ENCODE results near the gene GJD3. TPM values are rescaled to one million over a fixed set of nuclear protein-coding genes. Genes with fewer than 3 reads are reported as not detected.
"Not testable (repeated sequence)": the region's sequence is repeated elsewhere in the genome, so short reads cannot be mapped to it uniquely, and the experiment has no call there.

The GJD3 gene
- total RNA-seq, 1 donor from 2014 or later: not detected

DNA sequence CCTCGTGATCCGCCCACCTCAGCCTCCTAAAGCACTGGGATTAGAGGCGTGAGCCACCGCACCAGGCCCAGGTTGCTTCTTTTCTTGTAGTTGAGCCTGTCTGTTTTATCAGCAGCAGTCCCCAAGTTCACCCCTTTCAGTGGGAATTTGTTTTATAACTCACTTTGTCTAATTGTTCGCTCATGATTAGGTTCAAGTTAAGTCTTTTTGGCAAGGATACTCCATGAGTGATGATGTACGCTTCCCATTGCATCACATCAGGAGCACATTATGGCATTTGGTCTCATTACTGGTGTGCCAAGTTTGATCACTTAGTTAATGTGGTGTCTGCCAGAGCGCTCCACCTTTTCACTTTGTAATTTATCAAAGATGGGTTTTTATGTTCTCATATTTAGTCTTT is 14.4 kb upstream of the GJD3 start:
- H3K9ac ChIP-seq: no peak overlapping the region
- no peak for DNase-seq (ENCODE audit: low spot score)

DNA sequence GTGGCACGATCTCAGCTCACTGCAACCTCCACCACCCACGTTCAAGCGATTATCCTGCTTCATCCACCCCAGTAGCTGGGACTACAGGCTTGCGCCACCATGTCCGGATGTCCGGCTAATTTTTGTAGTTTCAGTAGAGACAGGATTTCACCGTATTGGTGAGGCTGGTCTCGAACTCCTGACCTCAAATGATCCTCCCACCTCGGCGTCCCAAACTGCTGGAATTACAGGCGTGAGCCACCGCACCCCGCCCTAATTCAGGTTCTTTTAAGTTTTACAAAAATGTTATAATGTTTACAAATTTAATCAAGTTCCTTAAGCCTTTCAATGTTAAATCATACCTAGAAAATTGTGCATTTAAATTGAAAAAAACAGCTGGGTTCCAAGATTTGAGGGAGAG is 13.3 kb upstream of the GJD3 start:
- Mint-ChIP-seq H3K4me1 (peaks cover 11% of the 10 kb centered on the region), H3K9me3 (peaks cover 10% of the 10 kb centered on the region), H3K27ac (no peak overlapping the region), H3K27me3 (ENCODE audit: insufficient read depth, low read depth) (peaks cover 5% of the 10 kb centered on the region), H3K36me3 (no peaks in the 10 kb centered on the region), H3K4me3 (no peak overlapping the region)
- no peak for DNase-seq (ENCODE audit: low spot score)
- Histone ChIP-seq H3K79me2 (ENCODE audit: low read depth) (no peaks in the 10 kb centered on the region), H3K4me2 (no peak overlapping the region), H3K9ac (no peak overlapping the region), H3K27me3 (no peaks in the 10 kb centered on the region), H3K4me3 (no peak overlapping the region), H4K20me1 (ENCODE audit: low read depth) (no peaks in the 10 kb centered on the region), H3K36me3 (no peaks in the 10 kb centered on the region), H3K9me3 (ENCODE audit: low read depth) (no peaks in the 10 kb centered on the region), H3K4me1 (no peaks in the 10 kb centered on the region), H2AFZ (replicated peaks) (no peak overlapping the region), H3K27ac (no peak overlapping the region), H3F3A (ENCODE audit: low read depth) (no peaks in the 10 kb centered on the region)
- TF ChIP-seq, protein P1, sequence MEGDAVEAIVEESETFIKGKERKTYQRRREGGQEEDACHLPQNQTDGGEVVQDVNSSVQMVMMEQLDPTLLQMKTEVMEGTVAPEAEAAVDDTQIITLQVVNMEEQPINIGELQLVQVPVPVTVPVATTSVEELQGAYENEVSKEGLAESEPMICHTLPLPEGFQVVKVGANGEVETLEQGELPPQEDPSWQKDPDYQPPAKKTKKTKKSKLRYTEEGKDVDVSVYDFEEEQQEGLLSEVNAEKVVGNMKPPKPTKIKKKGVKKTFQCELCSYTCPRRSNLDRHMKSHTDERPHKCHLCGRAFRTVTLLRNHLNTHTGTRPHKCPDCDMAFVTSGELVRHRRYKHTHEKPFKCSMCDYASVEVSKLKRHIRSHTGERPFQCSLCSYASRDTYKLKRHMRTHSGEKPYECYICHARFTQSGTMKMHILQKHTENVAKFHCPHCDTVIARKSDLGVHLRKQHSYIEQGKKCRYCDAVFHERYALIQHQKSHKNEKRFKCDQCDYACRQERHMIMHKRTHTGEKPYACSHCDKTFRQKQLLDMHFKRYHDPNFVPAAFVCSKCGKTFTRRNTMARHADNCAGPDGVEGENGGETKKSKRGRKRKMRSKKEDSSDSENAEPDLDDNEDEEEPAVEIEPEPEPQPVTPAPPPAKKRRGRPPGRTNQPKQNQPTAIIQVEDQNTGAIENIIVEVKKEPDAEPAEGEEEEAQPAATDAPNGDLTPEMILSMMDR (IDR thresholded peaks at IDR 0.05): no peak
- no peak for TF ChIP-seq EZH2 (IDR thresholded peaks at IDR 0.05)

More for the DNA sequence above, 14.4 kb upstream of the GJD3 start:
- no peaks in the 10 kb centered on the region for H3K9me3 ChIP-seq (ENCODE audit: low read depth)
- Mint-ChIP-seq H3K36me3 (no peaks in the 10 kb centered on the region), H3K27me3 (ENCODE audit: insufficient read depth, low read depth) (peaks cover 3% of the 10 kb centered on the region), H3K4me1 (peaks cover 11% of the 10 kb centered on the region), H3K4me3 (no peak overlapping the region), H3K27ac (no peak overlapping the region), H3K9me3 (peaks cover 5% of the 10 kb centered on the region)
- H3K27me3 ChIP-seq: no peaks in the 10 kb centered on the region
- no peaks in the 10 kb centered on the region for H3K79me2 ChIP-seq (ENCODE audit: low read depth)
- peaks cover under 1% of the 10 kb centered on the region for H3F3A ChIP-seq (ENCODE audit: low read depth)
- H3K36me3 ChIP-seq: no peaks in the 10 kb centered on the region
- H3K27ac ChIP-seq: no peak overlapping the region
- TF ChIP-seq EZH2phosphoT487 (IDR thresholded peaks at IDR 0.05) (no peak), EZH2 (IDR thresholded peaks at IDR 0.05) (no peak)
- TF ChIP-seq, protein P1 (IDR thresholded peaks at IDR 0.05): no peak
- no peak overlapping the region for H3K4me2 ChIP-seq
- H3K4me1 ChIP-seq: no peaks in the 10 kb centered on the region
- H2AFZ ChIP-seq (replicated peaks): no peak overlapping the region
- no peak overlapping the region for H3K4me3 ChIP-seq
- H4K20me1 ChIP-seq (ENCODE audit: low read depth): no peaks in the 10 kb centered on the region

DNA sequence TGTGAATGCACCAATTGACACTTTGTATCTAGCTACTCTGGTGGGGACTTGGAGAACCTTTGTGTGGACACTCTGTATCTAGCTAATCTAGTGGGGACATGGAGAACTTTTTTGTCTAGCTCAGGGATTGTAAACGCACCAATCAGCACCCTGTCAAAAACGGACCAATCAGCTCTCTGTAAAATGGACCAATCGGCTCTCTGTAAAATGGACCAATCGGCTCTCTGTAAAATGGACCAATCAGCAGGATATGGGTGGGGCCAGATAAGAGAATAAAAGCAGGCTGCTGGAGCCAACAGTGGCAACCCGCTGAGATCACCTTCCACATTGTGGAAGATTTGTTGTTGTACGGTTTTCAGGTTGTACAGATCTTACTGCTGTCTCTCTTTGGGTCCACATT is 12.0 kb upstream of the GJD3 start:
- not testable (repeated sequence) for H3K4me3 Mint-ChIP-seq; H3K4me2 ChIP-seq; DNase-seq (ENCODE audit: low spot score); H3K36me3 ChIP-seq; H2AFZ ChIP-seq (replicated peaks); H4K20me1 ChIP-seq (ENCODE audit: low read depth); H3K36me3 Mint-ChIP-seq; H3K9ac ChIP-seq; H3K4me3 ChIP-seq; H3K79me2 ChIP-seq (ENCODE audit: low read depth); H3K27me3 Mint-ChIP-seq (ENCODE audit: insufficient read depth, low read depth); H3K27ac Mint-ChIP-seq; H3K4me1 ChIP-seq; H3K9me3 ChIP-seq (ENCODE audit: low read depth); H3F3A ChIP-seq (ENCODE audit: low read depth); H3K27me3 ChIP-seq; H3K27ac ChIP-seq
- H3K4me1 Mint-ChIP-seq: peaks cover 11% of the 10 kb centered on the region
- peaks cover 19% of the 10 kb centered on the region for H3K9me3 Mint-ChIP-seq

DNA sequence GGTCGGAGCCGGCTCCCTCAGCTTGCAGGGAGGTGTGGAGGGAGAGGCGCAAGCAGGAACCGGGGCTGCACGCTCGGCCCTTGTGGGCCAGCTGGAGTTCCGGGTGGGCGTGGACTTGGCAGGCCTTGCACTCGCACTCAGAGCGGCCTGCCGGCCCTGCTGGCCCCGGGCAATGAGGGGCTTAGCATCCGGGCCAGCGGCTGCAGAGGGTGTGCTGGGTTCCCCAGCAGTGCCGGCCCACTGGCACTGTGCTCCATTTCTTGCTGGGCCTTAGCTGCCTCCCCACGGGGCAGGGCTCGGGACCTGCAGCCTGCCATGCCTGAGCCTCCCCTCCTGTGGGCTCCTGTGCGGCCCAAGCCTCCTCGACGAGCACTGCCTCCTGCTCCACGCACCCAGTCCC is 11.2 kb upstream of the GJD3 start:
- H3K9me3 ChIP-seq (ENCODE audit: low read depth); H3K36me3 Mint-ChIP-seq; H3K4me3 ChIP-seq; H3K27me3 ChIP-seq; H3K27ac Mint-ChIP-seq; H3K4me1 ChIP-seq; H3K79me2 ChIP-seq (ENCODE audit: low read depth); H3K9ac ChIP-seq; H3K36me3 ChIP-seq; H2AFZ ChIP-seq (replicated peaks); H3F3A ChIP-seq (ENCODE audit: low read depth); H3K27ac ChIP-seq; H3K4me2 ChIP-seq; H4K20me1 ChIP-seq (ENCODE audit: low read depth); H3K4me3 Mint-ChIP-seq; DNase-seq (ENCODE audit: low spot score): not testable (repeated sequence)
- H3K9me3 Mint-ChIP-seq: peaks cover 19% of the 10 kb centered on the region
- H3K4me1 Mint-ChIP-seq: peaks cover 11% of the 10 kb centered on the region
- peaks cover 13% of the 10 kb centered on the region for H3K27me3 Mint-ChIP-seq (ENCODE audit: insufficient read depth, low read depth)

All from neural progenitor cell (in vitro differentiated cells).